ENCODE measurements around the gene MYO7A.

The MYO7A gene

DNA sequence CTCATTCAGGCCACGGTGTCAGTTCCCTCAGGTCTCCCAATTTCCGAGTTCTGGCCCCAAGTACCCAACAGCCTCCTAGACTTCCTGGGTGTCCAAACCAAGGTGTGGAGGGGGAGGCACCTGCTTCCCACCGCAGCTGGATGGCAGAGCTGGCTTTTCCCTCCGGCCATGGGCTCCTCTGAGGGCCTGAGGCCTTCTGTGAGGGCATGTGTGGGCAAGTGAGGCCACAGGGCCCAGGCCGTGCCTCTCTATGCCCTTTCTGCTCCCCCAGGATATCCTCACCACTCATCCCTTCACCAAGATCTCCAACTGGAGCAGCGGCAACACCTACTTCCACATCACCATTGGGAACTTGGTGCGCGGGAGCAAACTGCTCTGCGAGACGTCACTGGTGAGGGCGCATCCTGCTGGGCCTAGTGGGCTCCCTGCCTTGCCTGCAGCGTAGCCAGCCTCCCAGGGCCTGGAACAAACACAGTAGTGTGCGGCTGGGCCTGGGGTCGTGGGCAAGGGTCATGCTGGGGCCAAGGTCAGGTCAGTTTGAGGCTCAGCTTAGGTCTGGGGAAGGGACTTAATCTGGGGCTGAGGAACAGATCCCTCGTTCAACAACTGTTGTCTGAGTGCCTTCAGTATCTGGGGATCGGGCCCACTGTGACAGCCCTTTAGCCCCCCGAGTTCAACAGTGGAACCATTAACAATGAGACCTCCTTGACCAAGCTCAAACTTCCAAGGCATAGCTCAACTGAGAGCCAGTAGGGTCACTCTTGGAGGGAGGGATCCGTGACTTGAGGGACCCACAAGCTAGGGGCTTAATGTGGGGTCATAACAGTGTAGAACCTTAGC, 85.8 kb downstream of the MYO7A start:
- H3K4me3 ChIP-seq (ENCODE audit: low read depth, low read length): no peak overlapping the region
- no peak for DNase-seq (ENCODE audit: low read depth)
- in situ Hi-C loops (cut with HindIII; ENCODE audit: low sequenced_read_pairs): no loop called here
- TF ChIP-seq, protein P1, sequence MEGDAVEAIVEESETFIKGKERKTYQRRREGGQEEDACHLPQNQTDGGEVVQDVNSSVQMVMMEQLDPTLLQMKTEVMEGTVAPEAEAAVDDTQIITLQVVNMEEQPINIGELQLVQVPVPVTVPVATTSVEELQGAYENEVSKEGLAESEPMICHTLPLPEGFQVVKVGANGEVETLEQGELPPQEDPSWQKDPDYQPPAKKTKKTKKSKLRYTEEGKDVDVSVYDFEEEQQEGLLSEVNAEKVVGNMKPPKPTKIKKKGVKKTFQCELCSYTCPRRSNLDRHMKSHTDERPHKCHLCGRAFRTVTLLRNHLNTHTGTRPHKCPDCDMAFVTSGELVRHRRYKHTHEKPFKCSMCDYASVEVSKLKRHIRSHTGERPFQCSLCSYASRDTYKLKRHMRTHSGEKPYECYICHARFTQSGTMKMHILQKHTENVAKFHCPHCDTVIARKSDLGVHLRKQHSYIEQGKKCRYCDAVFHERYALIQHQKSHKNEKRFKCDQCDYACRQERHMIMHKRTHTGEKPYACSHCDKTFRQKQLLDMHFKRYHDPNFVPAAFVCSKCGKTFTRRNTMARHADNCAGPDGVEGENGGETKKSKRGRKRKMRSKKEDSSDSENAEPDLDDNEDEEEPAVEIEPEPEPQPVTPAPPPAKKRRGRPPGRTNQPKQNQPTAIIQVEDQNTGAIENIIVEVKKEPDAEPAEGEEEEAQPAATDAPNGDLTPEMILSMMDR (IDR thresholded peaks at IDR 0.05; ENCODE audit: low read depth, low read length, missing control alignments): no peak

DNA sequence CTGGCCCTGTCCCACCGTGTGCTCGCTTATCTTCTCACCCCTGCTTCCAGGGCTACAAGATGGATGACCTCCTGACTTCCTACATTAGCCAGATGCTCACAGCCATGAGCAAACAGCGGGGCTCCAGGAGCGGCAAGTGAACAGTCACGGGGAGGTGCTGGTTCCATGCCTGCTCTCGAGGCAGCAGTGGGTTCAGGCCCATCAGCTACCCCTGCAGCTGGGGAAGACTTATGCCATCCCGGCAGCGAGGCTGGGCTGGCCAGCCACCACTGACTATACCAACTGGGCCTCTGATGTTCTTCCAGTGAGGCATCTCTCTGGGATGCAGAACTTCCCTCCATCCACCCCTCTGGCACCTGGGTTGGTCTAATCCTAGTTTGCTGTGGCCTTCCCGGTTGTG, 86.5 kb downstream of the MYO7A start:
- H3K4me3 ChIP-seq (ENCODE audit: low read depth, low read length): no peak overlapping the region
- TF ChIP-seq, protein P1 (IDR thresholded peaks at IDR 0.05; ENCODE audit: low read depth, low read length, missing control alignments): no peak
- in situ Hi-C loops (cut with HindIII; ENCODE audit: low sequenced_read_pairs): no loop called here
- DNase-seq (ENCODE audit: low read depth): no peak

DNA sequence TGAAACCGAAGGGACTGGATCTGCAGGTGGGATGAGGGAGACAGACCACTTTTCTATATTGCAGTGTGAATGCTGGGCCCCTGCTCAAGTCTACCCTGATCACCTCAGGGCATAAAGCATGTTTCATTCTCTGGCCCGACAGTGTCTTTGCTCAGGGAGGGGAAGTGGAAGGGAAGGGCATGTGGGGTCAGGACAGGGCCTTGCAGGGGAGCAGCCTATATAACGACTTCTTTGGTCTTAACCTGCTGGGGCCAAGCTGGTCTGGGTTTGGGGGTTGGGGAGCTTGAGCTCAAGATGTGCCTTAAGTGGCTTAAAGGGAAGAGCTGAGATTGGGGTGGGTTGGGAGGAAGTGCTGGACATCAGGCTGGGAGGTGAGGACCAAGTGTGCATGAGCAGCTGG, 87.1 kb downstream of the MYO7A start:
- TF ChIP-seq, protein P1 (IDR thresholded peaks at IDR 0.05; ENCODE audit: low read depth, low read length, missing control alignments): no peak
- in situ Hi-C loops (cut with HindIII; ENCODE audit: low sequenced_read_pairs): no loop called here
- DNase-seq (ENCODE audit: low read depth): no peak
- H3K4me3 ChIP-seq (ENCODE audit: low read depth, low read length): no peak overlapping the region

DNA sequence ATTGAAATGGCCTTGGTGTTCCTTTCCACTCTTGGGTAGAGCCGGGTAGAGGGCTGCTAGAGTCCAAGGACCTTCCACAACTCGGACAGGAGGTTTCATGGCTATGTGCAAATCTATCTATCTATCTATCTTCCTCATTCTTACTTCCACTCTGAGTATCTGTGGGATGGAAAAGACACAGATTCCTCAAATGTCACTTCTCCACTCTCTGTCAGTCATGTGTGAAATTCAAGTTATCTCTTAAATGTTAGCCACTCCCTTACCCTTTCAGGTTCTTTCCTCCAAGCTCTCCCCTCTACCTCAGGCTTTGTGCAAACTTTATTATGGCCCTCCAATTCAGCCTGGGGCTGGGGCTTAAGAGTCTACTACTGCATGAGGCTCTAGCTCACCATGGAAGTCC, 89.1 kb downstream of the MYO7A start:
- DNase-seq (ENCODE audit: low read depth): no peak
- TF ChIP-seq, protein P1 (IDR thresholded peaks at IDR 0.05; ENCODE audit: low read depth, low read length, missing control alignments): no peak
- H3K4me3 ChIP-seq (ENCODE audit: low read depth, low read length): no peak overlapping the region
- in situ Hi-C loops (cut with HindIII; ENCODE audit: low sequenced_read_pairs): no loop called here

DNA sequence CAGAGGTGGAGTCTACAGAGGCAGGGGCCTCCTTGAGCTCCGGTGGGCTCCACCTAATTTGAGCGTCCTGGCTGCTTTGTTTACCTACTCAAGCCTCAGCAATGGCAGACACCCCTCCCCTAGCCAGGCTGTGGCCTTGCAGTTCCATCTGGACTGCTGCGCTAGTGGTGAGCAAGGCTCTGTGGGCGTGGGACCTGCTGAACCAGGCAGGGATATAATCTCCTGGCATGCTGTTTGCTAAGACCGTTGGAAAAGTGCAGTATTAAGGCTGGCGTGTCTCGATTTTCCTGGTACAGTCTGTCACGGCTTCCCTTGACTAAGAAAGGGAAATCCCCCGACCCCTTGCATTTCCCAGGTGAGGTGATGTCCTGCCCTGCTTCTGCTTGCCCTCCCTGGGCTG, 95.8 kb downstream of the MYO7A start:
- DNase-seq (ENCODE audit: low read depth): no peak
- no peak overlapping the region for H3K4me3 ChIP-seq (ENCODE audit: low read depth, low read length)
- TF ChIP-seq, protein P1 (IDR thresholded peaks at IDR 0.05; ENCODE audit: low read depth, low read length, missing control alignments): no peak
- in situ Hi-C loops (cut with HindIII; ENCODE audit: low sequenced_read_pairs): no loop called here

DNA sequence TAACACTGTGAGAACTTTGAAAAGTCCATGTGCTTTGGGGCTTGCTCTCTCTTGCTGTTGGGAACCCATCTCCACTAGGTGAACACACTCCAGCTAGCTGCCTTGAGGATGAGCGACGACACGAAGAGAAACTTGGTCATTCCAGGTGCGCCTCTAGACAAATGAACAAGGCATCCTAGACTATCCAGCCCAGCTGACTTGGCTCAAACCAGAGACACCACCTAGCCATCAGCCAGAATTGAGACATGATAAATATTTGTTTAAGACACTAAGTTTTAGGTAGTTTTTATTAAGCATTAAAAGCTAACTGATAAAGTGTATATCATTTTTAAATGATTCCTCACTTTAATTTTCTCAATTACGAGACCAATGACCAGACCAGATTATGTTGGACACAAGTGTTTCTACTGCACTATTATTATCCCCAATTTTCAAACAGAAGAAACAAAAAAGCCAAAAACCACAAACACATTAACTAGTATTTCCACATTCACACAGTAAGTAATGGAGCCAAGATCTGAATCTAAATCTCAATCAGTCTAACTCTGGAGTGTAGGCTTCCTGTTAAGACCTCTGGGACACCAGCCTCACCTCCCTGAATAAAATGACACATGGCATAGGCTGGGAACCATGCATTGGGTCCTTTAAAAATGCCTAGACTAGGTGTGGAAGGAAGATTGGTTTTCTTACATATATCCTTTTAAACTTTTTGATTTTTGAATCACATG, 103.0 kb downstream of the MYO7A start:
- DNase-seq (ENCODE audit: low read depth): no peak
- no peak overlapping the region for H3K4me3 ChIP-seq (ENCODE audit: low read depth, low read length)
- TF ChIP-seq, protein P1 (IDR thresholded peaks at IDR 0.05; ENCODE audit: low read depth, low read length, missing control alignments): no peak
- in situ Hi-C loops (cut with HindIII; ENCODE audit: low sequenced_read_pairs): no loop called here

All from astrocyte of the cerebellum (primary cell).